H1 (cell line): ENCODE measurements around the gene DUOX1. TPM values are rescaled to one million over a fixed set of nuclear protein-coding genes. Genes with fewer than 3 reads are reported as not detected.

ENCODE experiments used
- ASH2L ChIP-seq: fragments of 200-600, 300-600 bp; sonication (generic); IDR thresholded peaks from one replicate; pipeline ENCODE4 v1.7.1; 2017; ENCODE audit warnings: low read length
- CEBPB ChIP-seq: IDR thresholded peaks from 2 replicates; pipeline ENCODE4 v1.6.1; 2012; ENCODE audit warnings: low read depth, low read length
- CTBP2 ChIP-seq: IDR thresholded peaks from 2 replicates; pipeline ENCODE4 v1.7.0; 2011; ENCODE audit warnings: borderline replicate concordance, mild to moderate bottlenecking, moderate library complexity, mixed read lengths, low read length; ENCODE audit not compliant: insufficient read depth, insufficient read length
- MAFK ChIP-seq: IDR thresholded peaks from 2 replicates; pipeline ENCODE4 v1.6.1; 2012; ENCODE audit warnings: low read depth, mild to moderate bottlenecking, improper control_type of control experiment, low read length
- NRF1 ChIP-seq: IDR thresholded peaks from 2 replicates; pipeline ENCODE4 v1.6.1; 2011; ENCODE audit warnings: mild to moderate bottlenecking, low read depth, low read length, improper control_type of control experiment
- RBBP5 ChIP-seq: IDR thresholded peaks from 2 replicates; pipeline ENCODE4 v1.7.1; 2012; ENCODE audit warnings: low read depth, mild to moderate bottlenecking, inconsistent platforms, low read length, moderate library complexity, borderline replicate concordance
- RNF2 ChIP-seq: fragments of 200-900, 300-1000 bp; sonication (generic); IDR thresholded peaks from 2 replicates; pipeline ENCODE4 v1.7.1; 2016; ENCODE audit warnings: borderline replicate concordance, low read depth, mild to moderate bottlenecking, antibody characterized with exemption, low read length; ENCODE audit not compliant: poor library complexity, severe bottlenecking; ENCODE audit errors: missing control alignments
- SUZ12 ChIP-seq: fragments of 200-600 bp; sonication (generic); IDR thresholded peaks from 2 replicates; pipeline ENCODE4 v1.6.1; 2012; ENCODE audit warnings: mild to moderate bottlenecking, inconsistent platforms, low read length, moderate library complexity, mixed read lengths
- TAF1 ChIP-seq: IDR thresholded peaks from 2 replicates; pipeline ENCODE4 v1.6.1; 2011; ENCODE audit warnings: mild to moderate bottlenecking, low read depth, low read length
- TEAD4 ChIP-seq: IDR thresholded peaks from 2 replicates; pipeline ENCODE4 v1.6.1; 2012; ENCODE audit warnings: low read depth, low read length, inconsistent platforms, mixed read lengths
- ZNF274 ChIP-seq: IDR thresholded peaks from 2 replicates; pipeline ENCODE4 v1.7.0; 2012; ENCODE audit warnings: low read length, borderline replicate concordance; ENCODE audit errors: extremely low read depth
- polyA plus RNA-seq, 7 experiments: library from polyadenylated mRNA; depleted of rRNA in 3 of 7; stranded (reverse) in 5 of 7; unstranded in 2 of 7; fragments of >200 nt in 5 of 7; fragments of 200-250 nt in 2 of 7; gene quantifications; 1 replicate in 5 of 7; 2 replicates in 1 of 7; 4 replicates in 1 of 7; pipeline versions ENCODE4 v1.2.1 to v1.2.3, GENCODE V29; 2011 to 2013; ENCODE audit warnings: missing spikeins in 2 of 7, mixed read lengths in 2 of 7
- total RNA-seq: library from RNA; stranded (reverse); fragmentation: NEBNext Ultra II Directional; extraction: Animal tissue kit (Norgen Biotek cat#: 25700); gene quantifications from 2 replicates; pipeline ENCODE4 v1.2.1, GENCODE V29; 2021

Gene DUOX1
- total and polyA plus RNA-seq, 2 of the 8 experiments (the other 6 are each of a cell fraction or from before 2014, with no cell fraction given): 0.84 to 1.4 TPM

DNA sequence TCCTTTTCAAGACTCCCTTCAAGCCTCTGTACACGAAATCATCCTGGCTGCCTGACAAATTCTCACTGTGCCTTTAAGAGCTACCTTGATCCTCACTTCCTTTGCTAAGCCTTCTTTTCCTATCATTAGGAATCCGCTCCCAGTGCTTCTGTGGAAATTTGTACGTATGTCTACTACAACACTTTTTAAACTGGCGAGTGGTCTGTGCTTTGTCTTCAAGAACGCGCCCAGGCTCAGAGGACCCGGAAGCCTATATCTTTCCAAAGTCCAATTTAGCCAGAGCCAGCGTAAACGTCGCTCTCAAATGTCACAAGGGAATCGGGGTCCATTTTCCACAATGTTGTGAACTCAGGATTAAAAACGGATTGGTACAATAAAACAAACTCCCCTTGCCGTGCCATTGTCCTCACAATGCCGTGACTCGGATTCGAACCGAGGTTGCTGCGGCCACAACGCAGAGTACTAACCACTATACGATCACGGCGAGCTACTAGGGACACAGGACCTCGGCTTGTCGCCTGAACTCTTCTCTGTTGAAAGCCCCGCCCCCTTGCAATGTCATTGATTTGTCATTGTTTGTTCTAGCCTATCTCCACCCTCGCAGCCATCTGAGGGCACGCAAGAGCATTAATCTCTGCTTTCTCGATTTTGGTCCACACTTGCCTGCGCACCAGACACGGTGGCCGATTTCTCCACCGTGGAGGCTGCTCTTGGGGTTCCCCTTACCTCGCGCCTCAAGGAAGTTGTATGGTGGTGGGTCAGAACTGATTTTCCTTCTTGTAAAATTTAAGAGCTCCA lies 70.4 kb downstream of the DUOX1 start (continued):
- TF ChIP-seq RNF2 (no peak), MAFK (peak; percentile 79; the same call in 1 of the 2 replicates), NRF1 (peak; percentile 37; the same call in 1 of the 2 replicates), ZNF274 (no peak), CTBP2 (no peak), SUZ12 (no peak), ASH2L (no peak), CEBPB (peak; percentile 40), RBBP5 (peak; percentile 96; the same call in 1 of the 2 replicates), TEAD4 (peak; percentile 72), TAF1 (peak; percentile 69; the same call in 1 of the 2 replicates)
